H9 (cell line): ENCODE measurements around the gene VPREB3. TPM values are rescaled to one million over a fixed set of nuclear protein-coding genes. Genes with fewer than 3 reads are reported as not detected.

Experiments used
- DNase-seq: peaks from one replicate; pipeline ENCODE4 v3.0.0-alpha.2; 2017
- H2AFZ ChIP-seq: one replicate; pipeline ENCODE4 v1.6.1; 2013; ENCODE audit warnings: mild to moderate bottlenecking, low read length, control low read depth, moderate library complexity
- H2AK5ac ChIP-seq: 2 replicates; pipeline ENCODE4 v1.6.1; 2013; ENCODE audit warnings: low read length, control low read depth, mixed read lengths; ENCODE audit not compliant: insufficient read length
- H2BK120ac ChIP-seq: one replicate; pipeline ENCODE4 v1.6.1; 2013; ENCODE audit warnings: low read depth, mild to moderate bottlenecking, low read length, control low read depth, inconsistent platforms; ENCODE audit not compliant: poor library complexity, severe bottlenecking
- H2BK12ac ChIP-seq: 2 replicates; pipeline ENCODE4 v1.6.1; 2013; ENCODE audit warnings: low read length, control low read depth, mixed read lengths, low read depth; ENCODE audit not compliant: insufficient read length
- H2BK15ac ChIP-seq: 2 replicates; pipeline ENCODE4 v1.6.1; 2013; ENCODE audit warnings: low read depth, low read length, control low read depth
- H2BK20ac ChIP-seq: one replicate; pipeline ENCODE4 v1.6.1; 2013; ENCODE audit warnings: low read depth, mild to moderate bottlenecking, low read length, control low read depth, inconsistent platforms; ENCODE audit not compliant: poor library complexity, severe bottlenecking
- H2BK5ac ChIP-seq: 2 replicates; pipeline ENCODE4 v1.6.1; 2013; ENCODE audit warnings: low read length, control low read depth, mixed read lengths; ENCODE audit not compliant: insufficient read length
- H3K14ac ChIP-seq: 2 replicates; pipeline ENCODE4 v1.6.1; 2013; ENCODE audit warnings: low read length, control low read depth; ENCODE audit not compliant: insufficient read depth
- H3K18ac ChIP-seq: 2 replicates; pipeline ENCODE4 v1.6.1; 2013; ENCODE audit warnings: low read depth, mild to moderate bottlenecking, mixed read lengths, low read length, control low read depth; ENCODE audit not compliant: insufficient read length
- H3K23ac ChIP-seq: 2 replicates; pipeline ENCODE4 v1.6.1; 2013; ENCODE audit warnings: low read length, control low read depth, mixed read lengths, low read depth; ENCODE audit not compliant: insufficient read length
- H3K23me2 ChIP-seq: 2 replicates; pipeline ENCODE4 v1.6.1; 2013; ENCODE audit warnings: low read depth, mild to moderate bottlenecking, mixed read lengths, low read length, control low read depth; ENCODE audit not compliant: insufficient read length, poor library complexity, severe bottlenecking
- H3K27ac ChIP-seq: 2 replicates; pipeline ENCODE4 v1.5.1; 2013; ENCODE audit warnings: low read length, control low read depth, mixed read lengths, low read depth; ENCODE audit not compliant: insufficient read length
- H3K27me3 ChIP-seq: 2 replicates; pipeline ENCODE4 v1.6.1; 2013; ENCODE audit warnings: low read length, control low read depth, inconsistent platforms; ENCODE audit not compliant: insufficient read depth
- H3K4ac ChIP-seq: 2 replicates; pipeline ENCODE4 v1.6.1; 2013; ENCODE audit warnings: low read depth, mild to moderate bottlenecking, control low read depth, inconsistent platforms, low read length, moderate library complexity
- H3K4me1 ChIP-seq: 2 replicates; pipeline ENCODE4 v1.6.1; 2013; ENCODE audit warnings: low read length, control low read depth, inconsistent platforms; ENCODE audit not compliant: insufficient read depth
- H3K4me2 ChIP-seq: 2 replicates; pipeline ENCODE4 v1.6.1; 2013; ENCODE audit warnings: low read length, control low read depth, mixed read lengths; ENCODE audit not compliant: insufficient read length, insufficient read depth
- H3K56ac ChIP-seq: 2 replicates; pipeline ENCODE4 v1.6.1; 2013; ENCODE audit warnings: low read depth, mild to moderate bottlenecking, mixed read lengths, low read length, control low read depth; ENCODE audit not compliant: insufficient read length
- H3K79me1 ChIP-seq: 2 replicates; pipeline ENCODE4 v1.6.1; 2013; ENCODE audit warnings: low read depth, mild to moderate bottlenecking, moderate library complexity, low read length, control low read depth, inconsistent platforms; ENCODE audit not compliant: insufficient read depth, poor library complexity, severe bottlenecking
- H3K79me2 ChIP-seq: 2 replicates; pipeline ENCODE4 v1.6.1; 2013; ENCODE audit warnings: low read length, control low read depth, inconsistent platforms; ENCODE audit not compliant: insufficient read depth
- H3K9ac ChIP-seq: 2 replicates; pipeline ENCODE4 v1.6.1; 2013; ENCODE audit warnings: low read length, control low read depth, mixed read lengths; ENCODE audit not compliant: insufficient read length; ENCODE audit errors: extremely low read depth
- H3K9me3 ChIP-seq: one replicate; pipeline ENCODE4 v1.6.1; 2013; ENCODE audit warnings: low read depth, low read length, inconsistent platforms; ENCODE audit not compliant: control insufficient read depth
- H3T11ph ChIP-seq: one replicate; pipeline ENCODE4 v1.6.1; 2013; ENCODE audit warnings: mild to moderate bottlenecking, low read length, control low read depth, inconsistent platforms
- H4K20me1 ChIP-seq: one replicate; pipeline ENCODE4 v1.6.1; 2013; ENCODE audit not compliant: control insufficient read depth, insufficient read length, insufficient read depth
- H4K5ac ChIP-seq: 2 replicates; pipeline ENCODE4 v1.6.1; 2013; ENCODE audit warnings: low read depth, mild to moderate bottlenecking, mixed read lengths, low read length, control low read depth; ENCODE audit not compliant: insufficient read length
- H4K8ac ChIP-seq: replicated peaks from 2 replicates; pipeline ENCODE4 v1.6.1; 2013; ENCODE audit warnings: low read length, control low read depth, mixed read lengths, low read depth; ENCODE audit not compliant: insufficient read length
- H4K91ac ChIP-seq: 2 replicates; pipeline ENCODE4 v1.6.1; 2013; ENCODE audit warnings: low read depth, mild to moderate bottlenecking, moderate library complexity, mixed read lengths, low read length, control low read depth; ENCODE audit not compliant: insufficient read length
- H3K27ac Mint-ChIP-seq, 3 experiments: 2 replicates in 2 of 3; 3 replicates in 1 of 3; pipeline ENCODE4 v1.8.0; 2020 to 2021; ENCODE audit warnings: mixed read lengths in 3 of 3, mild to moderate bottlenecking in 1 of 3, moderate library complexity in 1 of 3
- H3K27me3 Mint-ChIP-seq: 2 replicates; pipeline ENCODE4 v1.8.0; 2021; ENCODE audit warnings: low read depth, mild to moderate bottlenecking, moderate library complexity, mixed read lengths
- H3K36me3 Mint-ChIP-seq, 3 experiments: 2 replicates in 2 of 3; 3 replicates in 1 of 3; pipeline ENCODE4 v1.8.0; 2020 to 2021; ENCODE audit warnings: low read depth in 3 of 3, mixed read lengths in 3 of 3; ENCODE audit not compliant: insufficient read depth in 1 of 3
- H3K4me1 Mint-ChIP-seq, 2 experiments: 2 replicates each; pipeline ENCODE4 v1.8.0; 2020; ENCODE audit warnings: mixed read lengths in 2 of 2
- H3K4me3 Mint-ChIP-seq, 2 experiments: 2 replicates in 1 of 2; 3 replicates in 1 of 2; pipeline ENCODE4 v1.8.0; 2020 to 2021; ENCODE audit warnings: mild to moderate bottlenecking in 2 of 2, mixed read lengths in 2 of 2, moderate library complexity in 1 of 2
- H3K9me3 Mint-ChIP-seq, 2 experiments: 2 replicates in 1 of 2; 3 replicates in 1 of 2; pipeline ENCODE4 v1.8.0; 2020; ENCODE audit warnings: mild to moderate bottlenecking in 2 of 2, mixed read lengths in 2 of 2, moderate library complexity in 1 of 2
- WGBS: extraction: QIAGEN DNeasy Blood & Tissue Kit; methylation state at CpG from one replicate; pipeline ENCODE4 v1.1.7; 2013; ENCODE audit warnings: missing lambda C conversion rate, low lambda C conversion rate, mixed read lengths; ENCODE audit not compliant: insufficient read length; ENCODE audit errors: extremely low coverage; 5-methylcytosine and 5-hydroxymethylcytosine counted together
- total RNA-seq: library from RNA; stranded (reverse); gene quantifications from 2 replicates; pipeline ENCODE4 v1.2.1, GENCODE V29; 2021
- TF ChIP-seq, protein P1 (sequence below): fragments of 200-600 bp; sonication (generic); conservative IDR thresholded peaks from 3 replicates; pipeline ENCODE4 v1.8.0; 2021; ENCODE audit warnings: antibody characterized with exemption, mild to moderate bottlenecking

The VPREB3 gene
- total RNA-seq, 1 experiment from 2014 or later = 0.50 TPM

DNA sequence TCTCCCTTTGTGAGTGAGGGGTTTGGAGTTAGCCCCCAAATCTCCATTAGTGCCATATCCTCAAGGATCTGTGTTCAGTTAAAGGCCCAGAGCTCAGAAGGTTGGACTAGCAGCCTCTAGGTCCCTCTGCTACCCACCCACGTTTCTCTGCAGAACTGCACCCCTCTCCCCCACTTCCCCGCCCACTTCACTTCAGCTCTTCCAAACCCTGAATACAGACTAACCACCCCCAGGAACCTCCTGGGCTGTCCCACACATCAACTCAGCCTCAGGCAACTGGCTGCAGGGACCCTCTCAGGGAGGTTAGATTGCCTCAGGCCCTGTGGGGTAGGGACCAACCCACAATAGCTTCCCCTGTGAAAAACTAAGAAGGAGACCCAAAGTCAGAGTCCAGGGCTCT, 840 bp downstream of the VPREB3 start:
- no peaks in the 10 kb centered on the region for H3K9me3 ChIP-seq
- no peaks in the 10 kb centered on the region; a peak in 1 of 7 replicates for H3K36me3 Mint-ChIP-seq
- no peaks in the 10 kb centered on the region for H3K79me2 ChIP-seq
- H3K4me2 ChIP-seq = no peak overlapping the region
- H3K14ac ChIP-seq = no peak overlapping the region
- H3K9ac ChIP-seq = no peak overlapping the region
- DNase-seq = no peak
- no peaks in the 10 kb centered on the region; the same call in 1 of the 2 replicates for H3K4me1 ChIP-seq
- no peak overlapping the region for H2AFZ ChIP-seq
- peaks cover 19 to 47% of the 10 kb centered on the region in 2 experiments for H3K4me1 Mint-ChIP-seq
- TF ChIP-seq, protein P1, sequence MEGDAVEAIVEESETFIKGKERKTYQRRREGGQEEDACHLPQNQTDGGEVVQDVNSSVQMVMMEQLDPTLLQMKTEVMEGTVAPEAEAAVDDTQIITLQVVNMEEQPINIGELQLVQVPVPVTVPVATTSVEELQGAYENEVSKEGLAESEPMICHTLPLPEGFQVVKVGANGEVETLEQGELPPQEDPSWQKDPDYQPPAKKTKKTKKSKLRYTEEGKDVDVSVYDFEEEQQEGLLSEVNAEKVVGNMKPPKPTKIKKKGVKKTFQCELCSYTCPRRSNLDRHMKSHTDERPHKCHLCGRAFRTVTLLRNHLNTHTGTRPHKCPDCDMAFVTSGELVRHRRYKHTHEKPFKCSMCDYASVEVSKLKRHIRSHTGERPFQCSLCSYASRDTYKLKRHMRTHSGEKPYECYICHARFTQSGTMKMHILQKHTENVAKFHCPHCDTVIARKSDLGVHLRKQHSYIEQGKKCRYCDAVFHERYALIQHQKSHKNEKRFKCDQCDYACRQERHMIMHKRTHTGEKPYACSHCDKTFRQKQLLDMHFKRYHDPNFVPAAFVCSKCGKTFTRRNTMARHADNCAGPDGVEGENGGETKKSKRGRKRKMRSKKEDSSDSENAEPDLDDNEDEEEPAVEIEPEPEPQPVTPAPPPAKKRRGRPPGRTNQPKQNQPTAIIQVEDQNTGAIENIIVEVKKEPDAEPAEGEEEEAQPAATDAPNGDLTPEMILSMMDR = no peak
- no peak overlapping the region for H3K23ac ChIP-seq
- H3K56ac ChIP-seq = no peak overlapping the region
- H2BK20ac ChIP-seq = no peak overlapping the region
- H3K18ac ChIP-seq = no peak overlapping the region
- H3K27ac Mint-ChIP-seq = no peak overlapping the region; a peak in 1 of 7 replicates
- H2BK5ac ChIP-seq = no peak overlapping the region
- no peak overlapping the region for H2AK5ac ChIP-seq
- no peak overlapping the region for H3K27ac ChIP-seq
- no peaks in the 10 kb centered on the region for H3K79me1 ChIP-seq
- H3K4me3 Mint-ChIP-seq = no peak overlapping the region
- H4K91ac ChIP-seq = no peak overlapping the region
- H4K5ac ChIP-seq = no peak overlapping the region
- peaks cover 8% of the 10 kb centered on the region for H3K23me2 ChIP-seq
- no peak overlapping the region for H2BK120ac ChIP-seq
- no CpG with 5 or more reads among the region's 2 CpGs for whole genome bisulfite sequencing
- no peaks in the 10 kb centered on the region; a peak in 1 of 5 replicates for H3K9me3 Mint-ChIP-seq
- no peak overlapping the region for H3T11ph ChIP-seq
- no peak overlapping the region for H2BK15ac ChIP-seq
- no peak overlapping the region for H2BK12ac ChIP-seq
- H3K27me3 Mint-ChIP-seq = peaks cover 10% of the 10 kb centered on the region
- no peak overlapping the region for H4K8ac ChIP-seq
- H3K27me3 ChIP-seq = no peaks in the 10 kb centered on the region
- no peak overlapping the region for H3K4ac ChIP-seq
- H4K20me1 ChIP-seq = no peaks in the 10 kb centered on the region
